Heart right ventricle (tissue), 16 donors: Measurements from ENCODE around the gene ADK. TPM values are rescaled to one million over a fixed set of nuclear protein-coding genes. Genes with fewer than 3 reads are reported as not detected.
A peak's percentile ranks its signal among the peaks of the same experiment; 100 is the strongest.

ENCODE experiments used
- ATAC-seq, 8 donors: fragments of 200-7000 bp; cut with Tn5 transposase; one replicate each; pipeline ENCODE4 v1.9.1; 2020; ENCODE audit warnings: mild to moderate bottlenecking in 8 of 8, moderate library complexity in 8 of 8, moderate number of reproducible peaks in 1 of 8
- DNase-seq, 2 donors: peaks; one replicate each; pipeline ENCODE4 v3.0.0-alpha.2; 2020
- H3K27ac ChIP-seq, 10 donors: fragments of 200-600 bp; sonication (generic) in 2 of 10; one replicate each; pipeline versions ENCODE4 v1.5.0 to v1.8.0; 2020 to 2022; ENCODE audit warnings: mild to moderate bottlenecking in 3 of 10
- H3K27me3 ChIP-seq, 7 donors: fragments of 200-600 bp; one replicate each; pipeline ENCODE4 v1.8.0; 2021 to 2022; ENCODE audit warnings: mild to moderate bottlenecking in 2 of 7
- H3K36me3 ChIP-seq, 9 donors: fragments of 200-600 bp; sonication (generic) in 1 of 9; one replicate each; pipeline versions ENCODE4 v1.5.0 to v1.8.0; 2020 to 2022; ENCODE audit warnings: mild to moderate bottlenecking in 2 of 9
- H3K4me1 ChIP-seq, 9 donors: fragments of 200-600 bp; sonication (generic) in 1 of 9; one replicate each; pipeline versions ENCODE4 v1.5.0 to v1.8.0; 2020 to 2022; ENCODE audit warnings: mild to moderate bottlenecking in 4 of 9
- H3K4me3 ChIP-seq, 10 donors: fragments of 200-600 bp; sonication (generic) in 2 of 10; one replicate each; pipeline versions ENCODE4 v1.5.0 to v1.8.0; 2020 to 2022; ENCODE audit warnings: mild to moderate bottlenecking in 7 of 10, moderate library complexity in 2 of 10
- H3K9me3 ChIP-seq, 11 donors: fragments of 200-600 bp in 10 of 11; sonication (generic) in 2 of 11; one replicate each; pipeline versions ENCODE4 v1.5.0 to v1.8.0; 2013 to 2022; ENCODE audit warnings: mild to moderate bottlenecking in 2 of 11, control low read depth in 1 of 11, moderate library complexity in 1 of 11
- CTCF ChIP-seq, 9 donors: fragments of 200-600 bp; sonication (generic) in 2 of 9; IDR thresholded peaks; one replicate each; pipeline versions ENCODE4 v1.5.0 to v1.8.0; 2021 to 2022; ENCODE audit warnings: antibody characterized with exemption in 9 of 9, mild to moderate bottlenecking in 5 of 9, moderate library complexity in 1 of 9
- WGBS, 2 donors: extraction: QIAGEN DNeasy Blood & Tissue Kit; methylation state at CpG; one replicate each; pipeline ENCODE4 v1.1.7; 2013; ENCODE audit warnings: inconsistent platforms in 1 of 2; 5-methylcytosine and 5-hydroxymethylcytosine counted together
- intact Hi-C, 10 donors: fragments of 100-400 bp; cut with DNase I; formaldehyde crosslinking; loops; one replicate each; pipeline versions ENCODE4 v1.11.1 to v1.14.2; 2022
- polyA plus RNA-seq, 2 donors: library from polyadenylated mRNA; stranded (reverse); fragments of 200-250 nt; gene quantifications; one replicate each; pipeline ENCODE4 v1.2.3, GENCODE V29; 2013
- total RNA-seq, 10 donors: library from RNA; stranded (reverse); fragmentation: NEBNext Ultra II Directional in 3 of 10; extraction: Animal tissue kit (Norgen Biotek cat#: 25700) in 3 of 10; gene quantifications; one replicate each; pipeline versions ENCODE4 v1.2.1 to v1.2.4, GENCODE V29; 2021 to 2023
- donor health status: Arrhythmogenic right ventricular cardiomyopathy.
- donor health status: ischemic (EF 13 %, LVEDD 7.1; RV severe dilation, severe dysfunction).
- donor health status: healthy with polysubstance abuse.
- donor health status: DM: no; HTN: yes; CAD: no.
- donor health status: DM: no; HTN: no; CAD: no.
- donor health status: ischemic (EF 25% LVEDD 6.9; RV normal size, moderate dysfunction).
- donor health status: ischemic (EF 25% LVEDD 5.7; RV mildly dilated, moderate dysfunction).
- donor health status: healthy.
- donor health status: DM: yes; HTN: yes; CAD: no.
- donor health status: Ischemic cardiomyopathy.
- donor health status: ischemic (EF 35%, LVEDD 5.7; RV mildly dilated, moderate dysfunction).
- donor health status: nonischemic (EF 11% LVEDD 7.7; RV severe dilation, severe dysfunction).
- donor health status: DM: yes; HTN: yes; CAD: no.
- donor health status: PGD.
- donor health status: ischemic (EF 29% LVEDD 5.4; RV normal size, mild dysfunction).
- donor health status: nonischemic (EF 23%, LVEDD 6.1; RV moderate dilation, normal function).

Gene ADK
- total and polyA plus RNA-seq, 12 donors: 13.0 to 50.0 (median 39.1) TPM

GRCh38 chr10:74500816-74501215, 349.8 kb downstream of the ADK start:
- H3K9me3 ChIP-seq: peaks cover 0 to 8% (median 0%) of the 10 kb centered on the region in 11 donors
- no peaks in the 10 kb centered on the region for H3K36me3 ChIP-seq
- intact Hi-C loops: no loop called here
- no peak for ATAC-seq
- TF ChIP-seq CTCF (IDR thresholded peaks at IDR 0.05): no peak
- H3K4me1 ChIP-seq: peaks cover 0 to 27% (median 13%) of the 10 kb centered on the region in 9 donors
- H3K27me3 ChIP-seq: no peaks in the 10 kb centered on the region
- H3K27ac ChIP-seq: no peak overlapping the region
- H3K4me3 ChIP-seq: no peak overlapping the region
- DNase-seq: no peak

- no peak for TF ChIP-seq CTCF (IDR thresholded peaks at IDR 0.05)
- WGBS, 2 donors: 83 to 94% methylated on average over 1 of the region's 1 CpG
- no peak for ATAC-seq
These were observed 352.1 kb downstream of the ADK start for GRCh38 chr10:74502963-74503608.

GRCh38 chr10:74507951-74508350, 356.9 kb downstream of the ADK start:
- WGBS, 2 donors: 83 to 85% methylated on average over 1 of the region's 1 CpG
- intact Hi-C loops: no loop called here

More at GRCh38 chr10:74502963-74503608, 352.1 kb downstream of the ADK start:
- Histone ChIP-seq H3K27ac (peak overlapping the region in 1 of 10 donors; percentile 45), H3K4me3 (no peak overlapping the region), H3K27me3 (no peaks in the 10 kb centered on the region), H3K4me1 (peaks cover 0 to 27% (median 13%) of the 10 kb centered on the region in 9 donors), H3K9me3 (peaks cover 0 to 8% (median 0%) of the 10 kb centered on the region in 11 donors), H3K36me3 (peaks cover 0 to 7% (median 0%) of the 10 kb centered on the region in 9 donors)
- intact Hi-C loops: no loop called here
- DNase-seq: no peak

GRCh38 chr10:74510594-74510993, 359.6 kb downstream of the ADK start:
- Histone ChIP-seq H3K4me3 (no peak overlapping the region), H3K27ac (no peak overlapping the region), H3K27me3 (no peaks in the 10 kb centered on the region), H3K4me1 (no peaks in the 10 kb centered on the region), H3K9me3 (peaks cover 0 to 57% (median 27%) of the 10 kb centered on the region in 11 donors), H3K36me3 (peaks cover 0 to 7% (median 0%) of the 10 kb centered on the region in 9 donors)
- intact Hi-C loops: no loop called here
- no peak for TF ChIP-seq CTCF (IDR thresholded peaks at IDR 0.05)
- 96 to 100% methylated on average over 3 of the region's 3 CpGs for WGBS, 2 donors
- DNase-seq (no peak), ATAC-seq (no peak)

More at GRCh38 chr10:74507951-74508350, 356.9 kb downstream of the ADK start:
- H3K4me1 ChIP-seq: peaks cover 0 to 13% (median 6%) of the 10 kb centered on the region in 9 donors
- no peak for DNase-seq
- H3K36me3 ChIP-seq: peaks cover 0 to 7% (median 0%) of the 10 kb centered on the region in 9 donors
- ATAC-seq: no peak
- no peak overlapping the region for H3K27ac ChIP-seq
- H3K4me3 ChIP-seq: no peak overlapping the region
- H3K27me3 ChIP-seq: no peaks in the 10 kb centered on the region
- TF ChIP-seq CTCF (IDR thresholded peaks at IDR 0.05): no peak
- H3K9me3 ChIP-seq: peaks cover 0 to 31% (median 16%) of the 10 kb centered on the region in 11 donors
